ENCODE data around the gene DAPK2.
"Not testable (repeated sequence)": the region's sequence is repeated elsewhere in the genome, so short reads cannot be mapped to it uniquely, and the experiment has no call there.

DAPK2 gene

GRCh38 chr15:63970621-63971426 lies 75.5 kb downstream of the DAPK2 start:
- DNase-seq, result peak; percentile 79

DNA sequence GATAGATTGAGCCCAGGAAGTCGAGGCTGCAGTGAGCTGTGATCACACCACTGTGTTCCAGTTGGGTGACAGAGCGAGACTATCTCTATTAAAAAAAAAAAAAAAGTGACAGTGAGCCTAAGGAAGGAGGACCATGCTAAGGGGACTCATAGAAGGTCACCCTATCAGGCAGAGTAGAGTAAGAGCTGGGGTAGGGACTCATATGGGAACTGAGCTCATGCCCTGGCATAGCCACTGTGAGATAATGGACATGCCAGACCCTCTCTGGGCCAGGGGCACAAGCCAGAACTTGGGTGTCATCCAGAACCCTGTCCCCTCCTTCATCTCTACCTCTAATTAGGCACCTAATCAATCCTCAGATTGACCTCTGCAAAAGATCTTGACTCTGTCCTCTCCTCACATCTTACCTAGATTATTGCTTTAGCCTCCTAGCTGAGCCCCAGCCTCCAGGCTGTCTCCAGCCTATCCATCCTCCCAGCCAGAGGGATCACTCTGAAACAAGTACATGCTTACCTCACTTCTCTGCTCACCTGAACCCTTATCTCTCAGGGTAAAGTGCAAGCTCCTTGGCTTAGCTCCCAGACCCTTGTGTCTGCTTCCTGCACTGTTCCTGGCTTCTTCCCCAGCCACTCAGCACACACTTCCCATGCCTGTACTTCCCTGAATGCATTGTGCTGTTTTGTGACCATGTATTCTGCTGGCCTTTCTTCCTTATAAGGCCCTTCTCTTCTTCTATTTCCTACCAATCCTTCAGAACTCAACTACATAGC lies 76.4 kb downstream of the DAPK2 start:
- DNase-seq, result no peak

- no peak for DNase-seq
These were observed 77.6 kb downstream of the DAPK2 start for GRCh38 chr15:63968700-63969099.

GRCh38 chr15:63968122-63968524 lies 78.2 kb downstream of the DAPK2 start:
- DNase-seq, result no peak

GRCh38 chr15:63967616-63968015 lies 78.7 kb downstream of the DAPK2 start:
- no peak for DNase-seq

DNA sequence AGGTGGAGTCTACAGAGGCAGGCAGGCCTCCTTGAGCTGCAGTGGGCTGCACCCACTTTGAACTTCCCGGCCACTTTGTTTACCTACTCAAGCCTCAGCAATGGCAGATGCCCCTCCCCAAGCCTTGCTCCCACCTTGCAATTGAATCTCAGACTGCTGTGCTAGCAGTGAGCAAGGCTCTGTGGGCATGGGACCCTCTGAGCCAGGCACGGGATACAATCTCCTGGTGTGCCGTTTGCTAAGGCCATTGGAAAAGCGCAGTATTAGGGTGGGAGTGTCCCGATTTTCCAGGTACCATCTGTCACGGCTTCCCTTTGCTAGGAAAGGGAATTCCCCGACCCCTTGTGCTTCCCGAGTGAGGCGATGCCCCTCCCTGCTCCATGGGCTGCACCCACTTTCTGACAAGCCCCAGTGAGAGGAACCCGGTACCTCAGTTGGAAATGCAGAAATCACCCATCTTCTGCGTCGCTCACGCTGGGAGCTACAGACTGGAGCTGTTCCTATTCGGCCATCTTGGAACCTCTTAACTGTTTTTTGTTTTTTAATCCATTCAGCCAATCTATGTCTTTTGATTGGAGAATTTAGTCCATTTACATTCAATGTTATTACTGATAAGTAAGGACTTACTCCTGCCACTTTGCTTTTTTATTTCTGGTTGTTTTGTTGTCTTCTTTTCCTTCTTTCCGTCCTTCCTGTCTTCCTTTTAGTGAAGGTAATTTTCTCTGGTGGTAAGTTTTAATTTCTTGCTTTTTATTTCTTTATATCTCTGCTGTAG lies 83.2 kb downstream of the DAPK2 start:
- DNase-seq, result not testable (repeated sequence)

- DNase-seq, result no peak
These were observed 92.8 kb downstream of the DAPK2 start for GRCh38 chr15:63953524-63953923.

DNA sequence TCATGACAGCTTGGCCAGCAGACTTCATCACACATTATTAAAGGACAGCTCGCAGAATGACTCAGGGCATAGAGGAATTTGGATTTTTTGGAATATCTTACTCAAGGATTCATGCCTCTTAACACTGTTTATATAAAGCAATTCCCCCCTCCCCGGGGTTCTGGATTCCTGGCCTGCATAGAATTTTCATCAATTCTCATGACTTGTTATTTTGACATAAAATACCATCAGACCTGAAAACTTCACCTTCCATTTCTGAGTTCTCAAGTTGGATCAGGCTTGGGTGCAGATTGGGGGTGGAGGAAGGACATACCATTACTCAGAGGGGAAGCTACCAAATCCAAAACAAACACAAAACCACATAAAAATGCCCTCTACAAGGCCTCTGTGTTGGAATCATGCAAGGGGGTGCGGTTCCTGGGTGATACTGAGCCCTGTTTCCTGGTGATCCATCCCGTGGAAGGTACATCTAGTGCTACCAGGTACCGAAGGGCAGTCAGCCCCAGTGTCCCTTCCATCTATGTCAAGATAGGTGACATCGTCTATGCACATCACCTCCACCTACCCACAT lies 95.3 kb downstream of the DAPK2 start:
- no peak for DNase-seq

GRCh38 chr15:63948971-63949370 lies 97.3 kb downstream of the DAPK2 start:
- no peak for DNase-seq

GRCh38 chr15:63948436-63948835 lies 97.8 kb downstream of the DAPK2 start:
- DNase-seq, result no peak

DNA sequence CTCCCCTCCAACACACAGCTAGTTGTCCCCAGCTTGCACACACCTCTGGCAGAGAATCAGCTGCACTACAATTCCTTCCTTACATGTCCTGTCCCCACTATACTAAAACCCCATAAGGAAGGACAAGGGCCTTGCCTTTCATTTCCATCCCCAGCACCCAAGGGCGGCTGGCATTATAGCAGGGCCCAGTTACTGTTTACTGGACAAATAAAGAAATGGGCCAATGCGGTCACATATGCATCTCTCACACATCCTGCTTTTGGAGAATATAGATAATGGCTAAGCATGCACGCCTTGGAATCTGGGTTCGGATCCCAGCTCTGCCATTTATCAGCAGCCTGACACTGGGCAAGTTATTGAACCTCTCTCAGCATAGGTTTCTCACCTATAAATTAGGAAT lies 99.1 kb downstream of the DAPK2 start:
- no peak for DNase-seq

GRCh38 chr15:63946524-63947065 lies 99.7 kb downstream of the DAPK2 start:
- no peak for DNase-seq

- no peak for DNase-seq
These were observed 100.4 kb downstream of the DAPK2 start for GRCh38 chr15:63945838-63946298.

GRCh38 chr15:63945007-63945788 lies 101.1 kb downstream of the DAPK2 start:
- peak; percentile 71 for DNase-seq

GRCh38 chr15:63944681-63944955 lies 101.7 kb downstream of the DAPK2 start:
- no peak for DNase-seq

GRCh38 chr15:63943829-63944680 lies 102.2 kb downstream of the DAPK2 start:
- no peak for DNase-seq

DNA sequence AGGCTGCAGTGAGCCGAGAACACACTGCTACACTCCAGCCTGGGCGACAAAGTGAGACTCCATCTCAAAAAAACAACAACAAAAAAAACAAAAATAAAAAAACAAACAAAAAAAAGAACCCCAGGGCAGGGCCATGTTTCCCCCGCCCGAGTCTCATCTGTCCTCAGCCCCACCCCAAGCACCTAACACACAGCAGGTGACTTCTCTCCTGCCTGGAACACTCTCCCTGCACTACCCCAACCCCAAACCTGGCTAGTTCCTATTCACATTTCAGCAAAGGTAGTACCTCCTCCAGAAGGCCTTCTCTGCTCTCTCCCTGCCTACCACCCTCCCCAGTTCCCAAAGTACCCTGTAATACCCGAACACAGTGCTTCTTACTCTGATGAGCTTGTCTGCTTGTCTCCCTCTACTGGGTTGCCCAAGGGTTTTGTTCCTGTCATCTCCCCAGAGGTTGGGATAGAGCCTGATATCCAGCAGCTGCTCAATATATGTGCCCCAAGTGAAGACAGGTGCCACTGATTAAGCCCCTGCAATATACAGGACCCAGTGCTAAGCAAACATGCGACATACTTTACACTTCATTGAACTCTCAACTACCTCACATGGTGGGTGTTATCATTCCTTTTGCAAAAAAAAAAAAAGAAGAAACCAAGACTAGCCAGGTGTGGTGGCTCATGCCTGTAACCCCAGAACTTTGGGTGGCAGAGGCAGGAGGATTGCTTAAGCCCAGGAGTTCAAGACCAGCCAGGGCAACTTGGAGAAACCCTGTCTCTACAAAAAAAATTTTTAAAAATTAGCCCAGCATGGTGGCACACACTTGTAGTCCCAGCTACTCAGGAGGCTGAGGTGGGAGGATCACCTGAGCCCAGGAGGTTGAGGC lies 103.6 kb downstream of the DAPK2 start:
- no peak for DNase-seq

- no peak for DNase-seq
These were observed 104.4 kb downstream of the DAPK2 start for GRCh38 chr15:63941698-63942465.

GRCh38 chr15:63940966-63941620 lies 105.2 kb downstream of the DAPK2 start:
- no peak for DNase-seq

Data from activated CD4-positive, alpha-beta T cell treated with anti-CD3 and anti-CD28 coated beads, Interleukin-10, Interleukin-2, amounts not matched to agents 100 ng/mL and 50 ng/mL, durations not matched to agents 16 hours and 8 hours (primary cell).